Gastroesophageal sphincter (tissue), 4 donors: ENCODE measurements around the gene FES. TPM values are rescaled to one million over a fixed set of nuclear protein-coding genes. Genes with fewer than 3 reads are reported as not detected.

Experiments used
- ATAC-seq: fragments of 150-250 bp; one replicate; pipeline ENCODE4 v1.9.1; 2016; ENCODE audit warnings: mild to moderate bottlenecking, moderate library complexity
- H3K27ac ChIP-seq, 4 donors: fragments of 200-600 bp; sonication (generic) in 3 of 4; 1 replicate in 3 of 4; 2 replicates in 1 of 4; pipeline ENCODE4 v1.5.1; 2016 to 2019
- H3K27me3 ChIP-seq: fragments of 200-600 bp; sonication (generic); one replicate; pipeline ENCODE4 v1.5.1; 2019
- H3K36me3 ChIP-seq, 2 donors: fragments of 200-600 bp; sonication (generic); one replicate each; pipeline ENCODE4 v1.5.1; 2019; ENCODE audit warnings: control low read depth in 1 of 2
- H3K4me1 ChIP-seq, 3 donors: fragments of 200-600 bp; sonication (generic); 1 replicate in 2 of 3; 2 replicates in 1 of 3; pipeline ENCODE4 v1.5.1; 2016 to 2019; ENCODE audit warnings: control low read depth in 2 of 3
- H3K4me3 ChIP-seq, 2 donors: fragments of 200-600 bp; sonication (generic); one replicate each; pipeline ENCODE4 v1.5.1; 2019; ENCODE audit warnings: mild to moderate bottlenecking in 1 of 2, moderate library complexity in 1 of 2
- H3K9me3 ChIP-seq, 3 donors: fragments of 200-600 bp; sonication (generic); one replicate each; pipeline ENCODE4 v1.5.1; 2017 to 2019; ENCODE audit warnings: control low read depth in 2 of 3
- EP300 ChIP-seq: sonication (generic); formaldehyde crosslinking; IDR thresholded peaks from one replicate; pipeline ENCODE4 v1.6.1; 2017; ENCODE audit warnings: antibody characterized with exemption, mild to moderate bottlenecking
- POLR2A ChIP-seq, 2 donors: fragments of 450-650 bp; IDR thresholded peaks; one replicate each; pipeline ENCODE4 v1.6.1; 2017; ENCODE audit warnings: antibody characterized with exemption in 2 of 2, mild to moderate bottlenecking in 2 of 2, moderate library complexity in 1 of 2
- POLR2AphosphoS5 ChIP-seq: sonication (generic); formaldehyde crosslinking; IDR thresholded peaks from one replicate; pipeline ENCODE4 v1.6.1; 2017; ENCODE audit warnings: antibody characterized with exemption
- WGBS, 2 donors: methylation state at CpG; one replicate each; pipeline ENCODE4 v1.1.5; 2018; ENCODE audit warnings: low coverage in 1 of 2; 5-methylcytosine and 5-hydroxymethylcytosine counted together
- total RNA-seq, 4 donors: library from RNA; depleted of rRNA; stranded (reverse); fragments of >200 nt; gene quantifications; one replicate each; pipeline ENCODE4 v1.1.0, GENCODE V29; 2016
- TF ChIP-seq, protein P1 (sequence below), 4 experiments: fragments of 200-600 bp in 2 of 4; fragments of 450-650 bp in 2 of 4; sonication (generic) in 1 of 4; IDR thresholded peaks; one replicate each; pipeline ENCODE4 v1.5.1; 2017 to 2019; ENCODE audit warnings: antibody characterized with exemption in 4 of 4, mild to moderate bottlenecking in 2 of 4, moderate library complexity in 2 of 4

Gene FES
- total RNA-seq, 4 donors from 2014 or later, result 40.1 to 70.4 (median 43.5) TPM

GRCh38 chr15:90915808-90916440 is 31.6 kb downstream of the FES start:
- Histone ChIP-seq H3K4me1 (no peaks in the 10 kb centered on the region), H3K9me3 (no peaks in the 10 kb centered on the region), H3K27ac (no peak overlapping the region), H3K4me3 (no peak overlapping the region), H3K27me3 (no peaks in the 10 kb centered on the region), H3K36me3 (peaks cover 0 to 100% of the 10 kb centered on the region in 2 donors)
- ATAC-seq, result no peak
- TF ChIP-seq POLR2AphosphoS5 (no peak), POLR2A (IDR thresholded peaks at IDR 0.05) (no peak), EP300 (no peak)
- TF ChIP-seq, protein P1, sequence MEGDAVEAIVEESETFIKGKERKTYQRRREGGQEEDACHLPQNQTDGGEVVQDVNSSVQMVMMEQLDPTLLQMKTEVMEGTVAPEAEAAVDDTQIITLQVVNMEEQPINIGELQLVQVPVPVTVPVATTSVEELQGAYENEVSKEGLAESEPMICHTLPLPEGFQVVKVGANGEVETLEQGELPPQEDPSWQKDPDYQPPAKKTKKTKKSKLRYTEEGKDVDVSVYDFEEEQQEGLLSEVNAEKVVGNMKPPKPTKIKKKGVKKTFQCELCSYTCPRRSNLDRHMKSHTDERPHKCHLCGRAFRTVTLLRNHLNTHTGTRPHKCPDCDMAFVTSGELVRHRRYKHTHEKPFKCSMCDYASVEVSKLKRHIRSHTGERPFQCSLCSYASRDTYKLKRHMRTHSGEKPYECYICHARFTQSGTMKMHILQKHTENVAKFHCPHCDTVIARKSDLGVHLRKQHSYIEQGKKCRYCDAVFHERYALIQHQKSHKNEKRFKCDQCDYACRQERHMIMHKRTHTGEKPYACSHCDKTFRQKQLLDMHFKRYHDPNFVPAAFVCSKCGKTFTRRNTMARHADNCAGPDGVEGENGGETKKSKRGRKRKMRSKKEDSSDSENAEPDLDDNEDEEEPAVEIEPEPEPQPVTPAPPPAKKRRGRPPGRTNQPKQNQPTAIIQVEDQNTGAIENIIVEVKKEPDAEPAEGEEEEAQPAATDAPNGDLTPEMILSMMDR (IDR thresholded peaks at IDR 0.05), result no peak
- 100% methylated on average over 1 of the region's 25 CpGs; no CpG with 5 or more reads in 1 of the 2 donors for WGBS, 2 donors

- H3K4me3 ChIP-seq, result no peak overlapping the region
- H3K36me3 ChIP-seq, result peaks cover 0 to 100% of the 10 kb centered on the region in 2 donors
- no peak for ATAC-seq
- no peak overlapping the region for H3K27ac ChIP-seq
- no peaks in the 10 kb centered on the region for H3K4me1 ChIP-seq
- 90% methylated on average over 2 of the region's 11 CpGs; no CpG with 5 or more reads in 1 of the 2 donors for WGBS, 2 donors
- H3K27me3 ChIP-seq, result no peaks in the 10 kb centered on the region
- H3K9me3 ChIP-seq, result no peaks in the 10 kb centered on the region
- no peak for TF ChIP-seq EP300
- TF ChIP-seq, protein P1 (IDR thresholded peaks at IDR 0.05), result no peak
- no peak for TF ChIP-seq POLR2AphosphoS5
These were observed 32.2 kb downstream of the FES start for GRCh38 chr15:90916461-90916860.

GRCh38 chr15:90917569-90917968 is 33.3 kb downstream of the FES start:
- Histone ChIP-seq H3K27me3 (no peaks in the 10 kb centered on the region), H3K4me3 (no peak overlapping the region), H3K9me3 (no peaks in the 10 kb centered on the region), H3K4me1 (no peaks in the 10 kb centered on the region), H3K36me3 (peaks cover 0 to 97% of the 10 kb centered on the region in 2 donors), H3K27ac (no peak overlapping the region)
- 90 to 96% methylated on average over 3 to 9 of the region's 12 CpGs for WGBS, 2 donors
- ATAC-seq, result no peak
- TF ChIP-seq EP300 (no peak), POLR2AphosphoS5 (no peak), POLR2A (IDR thresholded peaks at IDR 0.05) (no peak)
- TF ChIP-seq, protein P1 (IDR thresholded peaks at IDR 0.05), result no peak

DNA sequence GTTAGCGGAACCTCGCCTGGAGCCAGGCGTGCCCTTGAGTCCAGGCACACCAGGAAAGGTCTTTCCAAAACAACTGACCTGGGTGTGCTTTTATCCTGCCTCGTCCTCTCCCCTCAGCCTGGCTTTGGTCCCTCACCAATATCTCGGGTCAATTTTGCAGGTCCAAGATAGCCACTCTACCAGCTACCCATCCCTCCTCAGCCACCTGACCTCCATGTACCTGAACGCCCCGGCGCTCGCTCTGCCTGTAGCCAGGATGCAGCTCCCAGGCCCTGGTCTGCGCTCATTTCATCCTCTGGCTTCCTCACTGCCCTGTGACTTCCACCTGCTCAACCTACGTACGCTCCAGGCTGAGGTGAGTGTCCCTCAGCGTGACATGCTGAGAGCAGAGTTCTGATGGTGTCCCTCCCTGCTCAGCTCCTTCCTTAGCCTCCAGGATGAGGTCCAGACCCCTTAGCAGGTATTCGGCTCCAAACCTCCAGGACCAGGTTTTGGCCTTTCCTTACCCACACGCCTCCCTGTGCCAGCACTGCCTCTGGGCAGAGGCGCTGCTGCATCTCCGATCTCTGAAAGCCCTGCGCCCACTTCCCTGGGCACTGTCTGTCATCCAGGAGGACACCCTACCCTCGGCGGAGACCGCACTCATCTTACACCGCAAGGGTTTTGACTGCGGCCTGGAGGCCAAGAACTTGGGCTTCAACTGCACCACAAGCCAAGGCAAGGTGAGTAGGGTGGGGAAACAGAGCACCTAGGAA is 33.9 kb downstream of the FES start:
- TF ChIP-seq POLR2AphosphoS5 (no peak), POLR2A (IDR thresholded peaks at IDR 0.05) (no peak), EP300 (no peak)
- TF ChIP-seq, protein P1 (IDR thresholded peaks at IDR 0.05), result no peak
- no peak overlapping the region for H3K27ac ChIP-seq
- no peaks in the 10 kb centered on the region for H3K27me3 ChIP-seq
- peaks cover 0 to 91% of the 10 kb centered on the region in 2 donors for H3K36me3 ChIP-seq
- ATAC-seq, result no peak
- no peak overlapping the region for H3K4me3 ChIP-seq
- no peaks in the 10 kb centered on the region for H3K9me3 ChIP-seq
- WGBS, 2 donors, result 86 to 92% methylated on average over 6 to 7 of the region's 23 CpGs
- H3K4me1 ChIP-seq, result no peaks in the 10 kb centered on the region
